DOHH2 (cell line): ENCODE data around the gene CTTN.

ENCODE experiments used
- CTCF ChIP-seq: fragments of 200-600 bp; sonication (generic); IDR thresholded peaks from one replicate; pipeline ENCODE4 v1.5.1; 2014; ENCODE audit warnings: antibody characterized with exemption, mild to moderate bottlenecking, low read depth, low read length; ENCODE audit not compliant: poor library complexity, severe bottlenecking
- EZH2phosphoT487 ChIP-seq: fragments of 200-600 bp; sonication (generic); IDR thresholded peaks from 2 replicates; pipeline ENCODE4 v1.6.1; 2017; ENCODE audit warnings: borderline replicate concordance, mild to moderate bottlenecking, antibody characterized with exemption, low read length, moderate library complexity, mixed read lengths

- no peak for TF ChIP-seq CTCF
- no peak for TF ChIP-seq EZH2phosphoT487
Measured at GRCh38 chr11:70364745-70365543, 33.4 kb upstream of the CTTN start.
